Anterior cingulate cortex (tissue), 58 donors: ENCODE results near the gene CCL22.

Source experiments
- DNase-seq, 58 donors: peaks; one replicate each; lab custom pipeline; 2025; lab: John Stamatoyannopoulos, UW

CCL22 gene

GRCh38 chr16:57413733-57414132, 55.1 kb downstream of the CCL22 start:
- DNase-seq: no peak
